Renal cortical epithelial cell (primary cell): Measurements from ENCODE around the gene PITRM1. TPM values are rescaled to one million over a fixed set of nuclear protein-coding genes. Genes with fewer than 3 reads are reported as not detected.
"Not testable (repeated sequence)": the region's sequence is repeated elsewhere in the genome, so short reads cannot be mapped to it uniquely, and the experiment has no call there.

ENCODE experiments used
- DNase-seq: peaks from one replicate; pipeline ENCODE4 v3.0.0-alpha.2; 2011; ENCODE audit warnings: low read depth
- total RNA-seq: library from RNA; depleted of rRNA; stranded (reverse); fragments of >200 nt; gene quantifications from 2 replicates; pipeline ENCODE4 v1.2.3, GENCODE V29; 2014

Gene PITRM1
- total RNA-seq, 1 donor from 2014 or later, result 76.5 TPM

DNA sequence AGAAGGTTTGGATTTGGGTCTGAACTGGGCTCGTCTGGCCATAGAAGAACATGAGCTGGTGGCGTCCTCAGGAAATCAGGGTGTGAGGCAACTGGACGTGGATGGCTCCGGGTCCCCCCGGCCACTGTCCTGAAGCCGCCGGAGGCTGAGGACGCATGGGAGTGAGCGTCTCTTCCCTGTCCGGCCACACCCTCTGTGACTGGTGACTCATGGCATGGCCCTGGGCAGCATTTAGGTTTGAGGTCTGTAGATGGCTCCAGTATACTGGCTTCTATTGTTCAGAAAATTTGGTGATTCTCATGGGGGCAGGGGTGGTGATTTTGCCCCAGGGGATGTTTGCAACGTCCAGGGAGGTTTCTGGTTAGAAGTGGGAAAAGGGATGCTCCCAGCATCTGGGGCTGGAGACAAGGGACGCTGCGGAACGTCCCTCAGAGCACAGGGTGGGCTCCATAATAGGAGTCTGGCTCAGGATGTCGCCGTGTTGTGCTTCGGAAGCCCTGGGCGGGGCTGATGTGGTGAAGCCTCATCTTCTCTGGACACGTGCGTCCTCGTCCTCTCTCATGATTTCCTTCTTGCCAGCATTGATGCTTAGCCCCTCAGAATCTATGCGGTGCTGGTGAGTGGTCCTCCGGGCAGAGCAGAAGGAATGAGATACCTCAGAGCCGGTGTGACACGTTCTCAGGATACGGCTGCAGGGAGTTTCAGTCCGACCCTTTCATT, 49.9 kb downstream of the PITRM1 start:
- no peak for DNase-seq

DNA sequence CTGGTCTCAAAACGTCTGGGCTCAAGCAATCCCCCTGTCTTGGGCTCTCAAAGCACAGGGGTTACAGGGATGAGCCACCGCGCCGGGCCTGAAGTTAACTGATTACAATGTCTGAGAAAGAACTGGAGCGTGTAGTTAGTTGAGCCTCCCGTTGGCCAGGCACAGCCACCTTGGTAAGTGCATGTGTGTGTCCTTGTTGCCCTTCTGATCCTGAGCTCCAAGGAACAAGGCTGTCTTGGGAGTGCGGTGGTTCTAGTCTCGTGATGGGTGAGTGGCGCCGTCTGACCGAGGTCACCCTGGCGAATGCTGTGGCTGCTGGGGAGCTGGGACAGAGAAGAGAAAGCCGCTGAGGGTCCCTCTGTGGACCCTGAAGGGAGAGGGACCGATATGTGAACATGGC, 50.5 kb downstream of the PITRM1 start:
- DNase-seq, result no peak

DNA sequence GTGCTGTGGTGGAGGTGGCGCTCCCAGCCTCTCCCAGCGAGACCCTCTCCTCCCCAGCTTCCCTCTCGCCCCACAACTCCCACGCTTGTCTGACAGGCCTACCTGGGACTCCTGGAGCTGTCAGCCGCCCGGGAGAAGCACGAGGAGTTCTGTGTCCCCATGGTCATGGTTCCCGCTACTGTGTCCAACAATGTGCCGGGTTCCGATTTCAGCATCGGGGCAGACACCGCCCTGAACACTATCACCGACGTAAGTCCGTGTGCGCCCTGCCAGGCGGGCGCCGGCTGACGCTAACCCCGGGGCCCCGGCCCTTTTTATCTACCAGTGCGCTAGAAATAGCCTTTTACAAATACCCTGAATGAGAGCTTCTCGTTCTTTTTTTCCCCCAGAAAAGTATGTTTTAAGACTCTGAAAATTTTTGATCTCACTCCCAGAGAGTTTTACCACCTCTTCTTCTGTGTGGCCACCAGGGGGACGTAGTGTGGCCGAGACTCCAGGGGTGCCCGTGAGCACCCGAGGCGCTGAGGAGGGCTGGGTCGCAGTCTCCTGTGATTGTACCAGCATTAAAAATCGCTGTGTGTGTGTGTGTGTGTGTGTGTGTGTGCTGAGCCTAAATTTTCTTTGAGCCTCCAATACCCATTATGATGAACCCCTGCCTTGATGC, 52.7 kb downstream of the PITRM1 start:
- no peak for DNase-seq

DNA sequence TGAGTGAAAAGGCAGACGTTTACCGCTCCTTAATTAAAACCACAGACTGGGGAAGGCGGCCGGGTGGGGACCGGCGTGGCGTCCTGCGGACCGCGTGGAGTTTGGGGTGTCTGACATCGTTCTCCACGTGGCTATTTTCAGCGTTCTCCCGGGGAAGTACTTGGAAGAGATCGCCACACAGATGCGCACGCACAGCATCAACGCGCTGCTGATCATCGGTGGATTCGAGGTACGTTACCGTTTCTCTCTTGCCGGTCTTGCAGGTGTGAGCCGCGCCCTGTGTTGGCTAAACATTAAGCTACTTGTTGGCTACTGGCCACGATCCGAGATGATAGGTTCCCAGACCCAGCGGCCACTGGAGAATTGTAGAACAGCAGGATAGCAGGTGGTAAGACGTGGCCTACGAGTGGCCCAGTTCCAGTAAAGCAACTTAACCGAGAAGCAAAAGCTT, 53.9 kb downstream of the PITRM1 start:
- DNase-seq, result no peak

DNA sequence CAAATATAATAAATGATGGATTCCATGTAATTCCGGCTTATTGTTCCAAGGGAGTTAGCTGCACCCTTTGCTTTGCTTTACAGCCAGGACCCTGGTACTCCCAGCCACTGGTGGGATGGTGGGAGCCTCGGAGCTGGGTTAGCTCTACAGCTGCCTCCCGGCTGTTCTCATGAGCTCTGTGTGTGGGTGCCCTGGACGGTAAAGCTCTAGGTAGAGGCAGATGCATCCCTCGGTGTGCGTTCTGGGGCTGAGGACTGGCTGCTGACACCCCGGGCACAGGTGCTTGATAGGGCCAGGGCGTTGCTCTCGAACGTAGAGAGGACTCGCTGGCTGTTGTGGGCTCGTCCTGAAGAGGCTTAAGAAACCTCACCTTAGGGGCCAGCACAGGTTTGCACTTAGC, 55.1 kb downstream of the PITRM1 start:
- DNase-seq, result no peak

DNA sequence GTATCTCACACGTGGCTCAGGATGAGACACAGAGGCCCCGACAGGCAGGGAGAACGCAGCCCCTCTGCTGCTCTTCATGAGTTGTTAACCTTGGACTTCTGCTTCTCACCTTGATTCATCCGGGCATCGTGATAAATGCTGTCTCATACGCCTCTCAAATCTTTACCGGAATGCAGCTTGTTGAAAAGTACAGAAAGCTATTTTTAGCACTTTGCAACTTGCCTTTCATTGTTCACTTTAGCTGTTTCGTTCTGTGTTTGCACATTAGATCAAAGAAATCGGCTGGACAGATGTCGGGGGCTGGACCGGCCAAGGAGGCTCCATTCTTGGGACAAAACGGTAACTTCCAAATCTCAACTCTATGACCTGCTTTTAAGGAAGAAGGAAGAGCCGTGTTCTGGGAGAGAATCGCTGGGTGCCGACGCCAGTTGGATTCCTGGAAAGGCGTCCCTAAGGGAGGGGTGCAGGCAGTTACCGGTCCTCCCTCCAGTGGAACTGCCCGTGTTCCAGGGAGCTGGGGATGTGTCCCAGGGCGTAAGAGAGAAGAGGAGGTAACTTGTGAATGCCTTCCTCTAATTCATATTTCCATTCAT, 56.0 kb downstream of the PITRM1 start:
- DNase-seq, result no peak

DNA sequence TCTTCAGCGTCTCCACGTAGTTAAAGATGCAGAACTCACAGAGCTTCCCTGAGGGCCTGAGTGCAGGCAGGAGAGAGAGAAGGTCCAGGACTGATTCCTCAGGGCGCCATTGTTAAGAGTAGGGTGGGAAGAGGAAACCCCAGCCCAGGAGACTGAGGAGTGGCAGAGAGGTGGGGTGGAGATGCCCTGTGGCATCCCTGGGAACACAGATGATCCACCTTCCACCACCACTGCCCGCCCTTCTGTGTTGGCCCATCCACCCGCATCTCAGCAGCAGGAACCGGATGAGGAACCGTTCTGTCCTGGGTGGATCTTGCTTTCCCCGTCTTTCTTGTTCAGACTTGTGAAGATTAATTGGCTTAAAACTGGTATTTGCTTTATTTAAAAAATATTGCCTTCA, 56.9 kb downstream of the PITRM1 start:
- no peak for DNase-seq

DNA sequence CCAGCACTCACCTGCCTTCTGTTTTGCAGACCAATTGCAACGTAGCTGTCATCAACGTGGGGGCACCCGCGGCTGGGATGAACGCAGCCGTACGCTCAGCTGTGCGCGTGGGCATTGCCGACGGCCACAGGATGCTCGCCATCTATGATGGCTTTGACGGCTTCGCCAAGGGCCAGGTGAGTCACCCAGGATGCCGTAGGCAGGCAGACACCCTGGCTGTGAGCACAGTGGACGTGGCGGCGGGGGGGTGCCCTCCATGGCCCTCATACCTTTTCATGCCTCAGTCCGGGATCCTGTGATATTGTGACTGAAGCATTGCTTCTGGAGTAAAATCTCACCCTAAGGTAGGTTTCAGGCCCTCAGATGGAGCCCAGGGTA, 59.2 kb downstream of the PITRM1 start:
- no peak for DNase-seq

DNA sequence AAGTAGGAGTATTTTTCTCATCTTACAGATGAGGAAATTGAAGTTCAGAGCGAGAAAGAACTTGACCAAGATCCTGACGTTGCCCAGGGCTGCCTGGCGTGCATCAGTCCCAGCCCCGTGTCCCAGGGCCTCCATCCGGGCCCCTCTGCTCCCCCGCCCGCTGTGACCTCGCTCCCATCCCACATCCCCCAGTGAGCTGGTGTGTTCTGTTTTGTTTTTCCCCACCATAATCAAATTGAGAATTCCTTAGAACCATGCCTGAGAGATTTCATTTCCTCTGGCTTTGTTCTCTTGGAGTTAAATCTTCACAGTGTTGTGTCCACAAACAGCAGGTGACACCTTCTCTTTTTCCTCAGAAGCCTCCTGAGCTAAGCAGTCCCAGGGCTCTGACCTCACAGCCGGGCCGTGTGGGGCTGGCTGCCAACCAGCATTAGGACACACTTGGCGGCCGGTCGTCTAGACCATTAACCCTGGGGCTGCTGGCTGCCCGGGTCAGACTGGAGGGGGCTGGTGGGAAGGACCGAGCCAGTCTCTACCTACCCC, 60.9 kb downstream of the PITRM1 start:
- DNase-seq, result peak; percentile 54

DNA sequence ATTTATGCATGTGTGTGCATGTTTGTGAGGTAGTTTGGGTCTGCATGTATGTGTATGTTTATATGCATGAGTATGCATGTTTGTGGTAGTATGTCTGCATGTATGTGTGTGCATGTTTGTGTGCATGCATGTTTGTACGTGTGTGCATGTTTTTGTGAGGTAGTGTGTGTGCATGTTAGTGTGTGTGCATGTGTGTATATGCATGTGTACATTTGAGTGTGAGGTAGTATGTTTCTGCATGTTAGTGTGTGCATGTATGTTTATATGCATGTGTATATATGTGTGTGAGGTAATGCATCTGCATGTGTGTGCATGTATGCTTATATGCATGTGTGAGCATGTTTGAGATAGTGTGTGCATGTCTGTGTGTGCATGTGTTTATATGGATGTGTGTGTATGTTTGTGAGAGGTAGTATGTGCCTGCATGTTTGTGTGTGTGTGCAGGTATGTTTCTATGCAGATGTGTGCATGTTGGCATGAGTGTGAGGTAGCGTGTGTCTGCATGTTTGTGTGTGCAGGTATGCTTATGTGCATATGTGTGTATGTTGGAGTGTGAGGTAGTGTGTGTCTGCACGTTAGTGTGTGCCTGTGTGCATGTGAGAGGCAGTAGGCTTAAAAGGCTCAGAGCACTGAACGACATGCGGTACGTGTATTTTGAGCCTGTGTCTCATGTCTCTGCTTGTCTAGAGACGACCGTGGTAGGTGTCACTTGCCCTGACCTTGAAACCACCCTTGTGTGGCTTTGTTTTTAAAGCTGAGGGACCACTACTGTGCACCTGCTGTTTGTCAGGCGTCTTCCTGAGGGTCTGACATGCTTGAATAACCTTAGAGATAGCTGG, 61.6 kb downstream of the PITRM1 start:
- no peak for DNase-seq

DNA sequence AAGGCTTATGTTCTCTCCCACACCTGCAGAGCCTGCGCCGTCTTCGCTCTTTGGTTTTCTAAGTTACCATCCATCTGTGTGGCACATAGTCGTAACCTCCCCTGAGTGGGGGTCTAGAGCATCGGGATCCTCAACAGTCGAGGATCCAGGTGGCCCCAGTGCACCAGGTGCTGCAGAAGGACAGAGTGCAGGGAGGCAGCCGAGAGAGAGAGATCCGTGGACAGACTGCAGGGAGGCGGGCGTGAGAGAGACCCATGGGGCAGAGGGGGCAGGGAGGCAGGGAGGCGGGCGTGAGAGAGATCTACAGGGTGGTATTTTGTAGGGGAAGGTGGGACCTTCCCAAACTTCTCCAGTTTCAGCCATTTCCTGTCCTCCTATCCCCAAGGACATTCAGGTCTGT, 62.9 kb downstream of the PITRM1 start:
- DNase-seq, result no peak

DNA sequence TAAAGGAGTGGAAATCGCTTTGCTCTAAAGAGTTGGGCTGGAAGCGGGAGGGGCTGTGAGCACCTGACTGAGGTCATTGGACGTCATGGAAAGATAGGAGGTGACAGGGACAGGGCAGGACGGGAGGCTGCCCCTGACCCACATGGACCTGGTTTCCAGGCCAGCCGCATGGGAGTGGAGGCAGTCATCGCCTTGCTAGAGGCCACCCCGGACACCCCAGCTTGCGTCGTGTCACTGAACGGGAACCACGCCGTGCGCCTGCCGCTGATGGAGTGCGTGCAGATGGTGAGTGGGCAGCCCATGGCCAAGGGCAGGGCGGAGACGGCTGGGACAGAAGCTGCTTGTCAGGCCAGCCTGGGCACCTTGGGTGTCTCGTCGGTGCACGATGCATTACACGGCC, 63.4 kb downstream of the PITRM1 start:
- no peak for DNase-seq

DNA sequence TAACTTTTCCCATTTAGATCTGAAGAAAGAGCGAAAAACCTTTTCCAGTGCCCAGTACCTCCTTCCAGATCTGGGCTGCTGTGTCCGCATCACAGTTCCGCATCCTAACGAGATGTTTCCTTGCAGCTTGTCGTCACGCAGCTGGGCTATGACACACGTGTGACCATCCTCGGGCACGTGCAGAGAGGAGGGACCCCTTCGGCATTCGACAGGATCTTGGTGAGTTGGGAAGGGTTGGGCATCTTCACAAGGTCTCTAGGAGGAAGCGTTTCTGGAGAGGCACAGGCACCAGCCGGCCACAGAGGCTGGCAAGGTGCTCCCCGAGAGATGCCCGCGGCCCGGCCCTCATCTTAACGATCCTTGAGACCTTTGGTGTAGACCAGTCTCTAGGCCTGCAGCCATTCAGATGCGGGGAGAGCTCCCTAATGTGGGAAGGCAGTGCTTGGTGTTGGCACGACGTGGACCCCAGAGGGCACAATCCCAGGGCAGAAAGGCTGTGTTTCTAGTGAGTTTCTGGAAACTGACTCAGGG, 63.9 kb downstream of the PITRM1 start:
- no peak for DNase-seq

DNA sequence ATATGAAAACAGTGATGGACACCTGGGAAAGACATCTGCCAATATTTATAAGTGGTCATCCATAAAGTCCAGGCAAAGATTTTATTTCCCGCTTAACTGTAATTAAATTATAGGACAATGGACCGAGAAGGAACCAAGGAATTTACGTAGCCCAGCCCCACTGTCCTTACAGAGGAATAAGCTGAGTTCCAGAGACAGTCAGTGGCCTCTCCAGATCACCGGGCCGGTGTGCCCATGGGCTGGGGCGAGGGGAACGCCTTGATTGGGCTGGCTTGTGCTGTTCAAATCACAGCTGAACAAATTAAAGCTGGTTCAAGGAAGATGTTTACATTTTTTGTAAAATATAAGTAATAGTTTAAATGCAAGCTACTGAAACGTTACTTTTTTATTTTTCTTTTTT, 64.5 kb downstream of the PITRM1 start:
- no peak for DNase-seq

DNA sequence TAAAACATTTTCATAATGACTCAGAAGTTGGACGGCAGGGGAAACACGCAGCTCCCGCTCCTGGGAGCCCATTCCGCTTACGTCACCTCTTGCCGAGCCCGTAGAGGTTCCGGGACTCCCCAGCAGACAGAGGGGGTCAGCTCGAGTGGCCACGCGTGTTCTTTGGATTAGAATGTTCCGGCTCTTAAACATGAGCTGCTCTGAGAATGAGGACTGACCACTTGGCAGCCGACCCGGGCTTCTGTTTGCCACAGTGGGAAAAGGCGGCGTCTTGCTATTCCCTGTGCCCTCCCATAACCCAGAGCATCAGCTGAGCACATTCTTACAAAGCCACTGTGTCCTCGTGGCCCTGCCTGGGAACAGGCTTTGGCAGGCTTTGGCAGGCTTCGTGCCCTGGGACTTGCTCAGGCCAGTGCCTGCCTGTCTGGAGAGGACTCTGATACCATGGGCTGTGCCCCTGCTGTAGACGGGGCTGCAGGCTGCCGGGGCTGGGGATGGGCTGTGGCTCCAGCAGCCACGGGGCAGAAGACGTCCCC, 65.1 kb downstream of the PITRM1 start:
- DNase-seq, result peak; percentile 99

DNA sequence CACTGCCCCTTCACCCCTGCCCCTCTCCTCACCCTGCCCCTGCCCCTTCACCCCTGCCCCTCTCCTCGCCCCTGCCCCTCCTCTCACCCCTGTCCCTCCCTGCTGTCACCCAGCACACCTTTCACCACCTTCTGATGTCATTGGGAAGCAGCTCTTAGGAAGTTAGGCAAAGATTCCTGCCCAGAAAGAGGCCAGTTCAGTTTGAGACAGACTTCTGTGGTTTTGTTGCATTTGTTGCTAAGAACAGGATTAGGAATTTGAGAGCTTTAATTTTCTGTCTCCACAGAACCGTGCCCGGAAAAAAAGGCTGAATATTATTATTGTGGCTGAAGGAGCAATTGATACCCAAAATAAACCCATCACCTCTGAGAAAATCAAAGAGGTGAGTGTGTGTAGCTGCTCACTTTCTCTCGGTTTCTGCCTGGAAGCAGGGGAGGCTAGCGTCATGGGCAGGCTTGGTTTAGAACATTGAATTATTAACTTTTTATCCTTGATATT, 65.6 kb downstream of the PITRM1 start:
- no peak for DNase-seq

DNA sequence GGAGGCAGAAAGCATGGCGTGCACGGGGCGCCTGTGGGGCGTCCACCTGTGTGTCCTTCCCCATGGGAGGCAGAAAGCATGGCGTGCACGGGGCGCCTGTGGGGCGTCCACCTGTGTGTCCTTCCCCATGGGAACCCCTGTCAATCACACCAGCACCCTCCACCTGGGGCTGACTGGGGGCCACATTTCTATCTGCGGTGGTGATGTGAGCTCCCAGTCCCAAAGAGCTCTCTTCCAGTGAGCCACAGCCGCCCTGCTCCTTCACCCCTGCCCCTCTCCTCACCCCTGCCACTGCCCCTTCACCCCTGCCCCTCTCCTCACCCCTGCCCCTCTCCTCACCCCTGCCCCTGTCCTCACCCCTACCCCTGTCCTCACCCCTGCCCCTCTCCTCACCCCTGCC, 66.3 kb downstream of the PITRM1 start:
- DNase-seq, result not testable (repeated sequence)

DNA sequence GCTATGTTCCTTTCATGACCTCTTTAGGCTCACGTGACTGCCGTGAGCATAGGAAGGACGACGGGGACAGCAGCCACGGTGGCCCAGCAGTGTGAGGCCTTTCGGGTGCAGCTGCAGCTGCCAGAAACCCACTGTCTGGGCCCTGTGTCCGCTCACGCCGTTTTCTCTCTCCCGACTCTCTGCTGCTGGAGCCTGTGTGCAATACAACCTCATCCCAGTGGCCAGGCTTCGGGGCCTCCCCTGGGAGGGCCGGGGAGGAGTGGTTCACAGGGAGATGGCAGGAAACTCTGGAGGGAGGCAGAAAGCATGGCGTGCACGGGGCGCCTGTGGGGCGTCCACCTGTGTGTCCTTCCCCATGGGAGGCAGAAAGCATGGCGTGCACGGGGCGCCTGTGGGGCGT, 66.7 kb downstream of the PITRM1 start:
- no peak for DNase-seq

DNA sequence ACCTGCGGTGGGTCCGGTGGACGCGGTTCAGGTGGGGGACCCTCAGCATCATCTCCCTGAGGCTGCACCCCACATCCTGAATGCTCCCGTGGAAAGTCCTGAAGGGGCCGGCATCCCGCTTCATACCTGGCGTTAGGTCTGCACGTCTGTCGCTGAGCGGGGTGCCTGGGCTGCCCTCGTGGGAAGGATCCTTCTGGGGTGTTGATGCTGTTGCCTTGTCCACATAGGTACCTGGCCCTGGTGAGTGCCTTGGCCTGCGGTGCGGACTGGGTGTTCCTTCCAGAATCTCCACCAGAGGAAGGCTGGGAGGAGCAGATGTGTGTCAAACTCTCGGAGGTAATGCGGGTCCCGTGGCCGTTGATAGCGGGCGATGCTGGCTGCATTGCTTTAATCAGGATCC, 67.4 kb downstream of the PITRM1 start:
- no peak for DNase-seq

DNA sequence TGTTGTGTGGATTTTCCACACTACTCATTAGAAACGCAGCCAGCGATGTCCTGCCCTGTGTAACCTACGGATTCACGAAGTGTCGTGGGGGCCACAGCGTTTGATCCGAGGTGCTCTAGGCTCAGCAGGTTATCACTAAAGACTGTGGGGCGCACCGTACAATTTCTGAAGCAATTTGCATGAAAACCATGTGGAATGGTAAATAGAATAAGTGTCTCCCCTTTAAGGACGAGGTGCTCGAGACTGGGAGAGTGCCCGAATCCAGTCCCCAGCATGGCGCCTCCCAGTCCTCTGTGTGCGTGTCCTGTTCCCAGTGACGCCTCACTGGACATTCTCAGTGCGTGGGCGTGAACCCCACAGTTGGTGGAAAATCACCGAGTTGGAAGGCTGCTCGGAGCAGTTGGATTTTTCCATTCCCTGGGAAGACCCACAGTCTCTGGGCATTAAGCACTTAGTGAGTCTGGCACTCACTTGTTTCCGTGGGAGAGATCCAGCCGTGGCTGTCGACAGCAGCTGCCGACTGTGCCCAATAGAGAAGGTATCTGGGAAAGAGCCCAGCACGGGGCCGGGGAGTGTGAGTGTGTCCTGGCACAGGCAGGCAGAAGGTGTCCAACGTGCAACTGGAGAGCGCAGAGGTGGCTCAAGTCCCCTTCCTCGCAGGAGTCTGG, 68.2 kb downstream of the PITRM1 start:
- DNase-seq, result no peak

DNA sequence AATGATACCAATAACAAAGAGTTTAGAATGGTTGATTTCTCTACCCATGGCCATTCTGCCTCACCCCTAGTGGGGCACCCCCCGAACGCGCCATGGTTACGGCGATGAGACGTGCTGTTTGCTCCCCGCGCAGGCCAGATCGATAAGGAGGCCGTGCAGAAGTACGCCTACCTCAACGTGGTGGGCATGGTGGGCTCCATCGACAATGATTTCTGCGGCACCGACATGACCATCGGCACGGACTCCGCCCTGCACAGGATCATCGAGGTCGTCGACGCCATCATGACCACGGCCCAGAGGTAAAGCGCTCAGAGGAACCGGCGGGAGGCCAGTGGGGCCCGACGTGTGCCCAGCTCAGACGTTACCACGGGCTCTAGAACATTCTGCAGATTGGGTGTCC, 68.9 kb downstream of the PITRM1 start:
- DNase-seq, result no peak
